ENCODE results near the gene SUMO3. TPM values are rescaled to one million over a fixed set of nuclear protein-coding genes. Genes with fewer than 3 reads are reported as not detected.

Gene SUMO3
- total and polyA plus RNA-seq, 10 of the 15 experiments (the other 5 are each of a cell fraction or from before 2014, with no cell fraction given): 14.3 to 164 (median 89.9) TPM

DNA sequence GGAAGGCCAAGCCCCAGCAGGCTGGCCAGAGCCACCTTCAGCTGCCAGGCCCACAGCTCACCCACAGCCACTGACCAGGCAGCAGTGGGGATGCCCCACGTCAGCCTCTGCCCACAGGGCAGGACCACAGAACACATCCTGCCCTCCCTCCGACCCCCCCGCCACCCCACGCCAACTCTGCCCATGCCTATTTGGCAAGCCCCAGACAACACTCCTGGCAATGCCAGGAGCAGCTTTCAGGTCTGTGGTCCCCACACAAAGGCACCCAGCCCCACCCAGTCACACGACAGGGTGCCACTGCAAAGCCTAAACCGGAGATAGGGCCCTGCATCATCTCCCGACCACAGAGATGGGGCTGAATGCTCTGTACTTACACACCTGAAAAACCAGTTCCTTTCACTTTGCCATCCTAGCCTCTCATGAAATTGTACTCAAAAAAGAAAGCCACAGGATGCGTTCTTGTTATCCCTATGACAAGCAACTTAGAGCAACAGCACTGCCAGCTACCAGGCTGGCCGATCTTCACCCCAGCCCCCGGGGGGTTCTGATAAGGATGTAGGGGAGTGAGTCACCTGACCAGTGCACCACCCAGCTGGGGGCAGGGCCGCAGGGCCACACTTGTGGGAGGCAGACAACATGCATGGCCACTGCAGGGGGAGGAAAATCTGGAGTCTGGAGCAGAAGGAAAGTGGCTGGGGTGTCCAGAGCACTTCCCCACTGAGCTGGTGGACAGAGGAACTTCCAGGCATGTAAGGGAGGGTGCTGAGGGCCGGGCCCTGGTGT lies 52.4 kb downstream of the SUMO3 start:
- in situ Hi-C loops (cut with MboI): no loop called here
- 17% methylated on average over 12 of the region's 12 CpGs for WGBS (ENCODE audit: insufficient coverage, insufficient replicate concordance, low lambda C conversion rate, missing lambda C conversion rate)
- Histone ChIP-seq H3K27ac (ENCODE audit: control insufficient read depth, insufficient read depth) (no peak overlapping the region), H3K4me2 (ENCODE audit: control insufficient read depth, insufficient read depth) (no peak overlapping the region), H3K9me3 (replicated peaks; ENCODE audit: control insufficient read depth, insufficient read depth, low read length) (no peaks in the 10 kb centered on the region), H3K9ac (ENCODE audit: control insufficient read depth, insufficient read depth, low read length) (no peak overlapping the region), H3K36me3 (ENCODE audit: control insufficient read depth in 2 of 2, insufficient read depth in 2 of 2, low read length in 1 of 2) (peaks cover 3 to 6% of the 10 kb centered on the region in 2 experiments; a peak in 2 of 4 replicates), H3K4me1 (ENCODE audit: control insufficient read depth, insufficient read depth, low read length) (no peaks in the 10 kb centered on the region; the same call in 1 of the 2 replicates), H3K27me3 (replicated peaks in 1 of 2; ENCODE audit: control insufficient read depth in 2 of 2, insufficient read depth in 2 of 2, low read length in 1 of 2) (no peaks in the 10 kb centered on the region), H3K79me2 (ENCODE audit: control insufficient read depth, insufficient read depth, low read length) (no peaks in the 10 kb centered on the region), H4K20me1 (ENCODE audit: control insufficient read depth, insufficient read depth) (no peaks in the 10 kb centered on the region), H3K4me3 (no peak overlapping the region), H2AFZ (ENCODE audit: control insufficient read depth, low read depth, low read length) (no peak overlapping the region)
- ChIA-PET RAD21 (ENCODE audit: unreplicated experiment) (interaction anchor here (1.0 kb wide), 1 partner anchor 28 kb away, joined by 4 read pairs; no protein-coding TSS in a partner anchor), POLR2A (no interaction called here), SMC1A (ENCODE audit: uncharacterized antibody, unreplicated experiment) (interaction anchor here (1.3 kb wide), 1 partner anchor 28 kb away, joined by 3 read pairs; no protein-coding TSS in a partner anchor), CTCF (interaction anchor here (0.7 kb wide), 1 partner anchor 36 kb away, joined by 3 read pairs; the partner anchor contains the start of gene UBE2G2)
- DNase-seq (ENCODE audit: low read depth, low spot score) (no peak), FAIRE-seq (no peak), ATAC-seq (peak; percentile 59)
- intact Hi-C loops (cut with micrococcal nuclease; ENCODE audit: unreplicated experiment): no loop called here
- TF ChIP-seq RUNX3 (IDR thresholded peaks at IDR 0.05; ENCODE audit: low read length) (peak; percentile 22; the same call in 1 of the 2 replicates), CREB1 (IDR thresholded peaks at IDR 0.05; ENCODE audit: low read depth) (no peak)
- no TSS peak for BruUV-seq (replicated peaks)

GRCh38 chr21:44764319-44765230 lies 53.3 kb downstream of the SUMO3 start:
- Histone ChIP-seq H3K9me3 (replicated peaks; ENCODE audit: control insufficient read depth, insufficient read depth, low read length) (no peaks in the 10 kb centered on the region), H3K79me2 (ENCODE audit: control insufficient read depth, insufficient read depth, low read length) (no peaks in the 10 kb centered on the region), H3K4me3 (no peak overlapping the region), H3K27me3 (replicated peaks in 1 of 2; ENCODE audit: control insufficient read depth in 2 of 2, insufficient read depth in 2 of 2, low read length in 1 of 2) (no peaks in the 10 kb centered on the region), H3K4me2 (ENCODE audit: control insufficient read depth, insufficient read depth) (no peak overlapping the region), H2AFZ (ENCODE audit: control insufficient read depth, low read depth, low read length) (no peak overlapping the region), H4K20me1 (ENCODE audit: control insufficient read depth, insufficient read depth) (no peaks in the 10 kb centered on the region), H3K4me1 (ENCODE audit: control insufficient read depth, insufficient read depth, low read length) (no peaks in the 10 kb centered on the region; the same call in 1 of the 2 replicates), H3K27ac (ENCODE audit: control insufficient read depth, insufficient read depth) (no peak overlapping the region), H3K9ac (ENCODE audit: control insufficient read depth, insufficient read depth, low read length) (no peak overlapping the region), H3K36me3 (ENCODE audit: control insufficient read depth in 2 of 2, insufficient read depth in 2 of 2, low read length in 1 of 2) (peaks cover 0 to 3% of the 10 kb centered on the region in 2 experiments; a peak in 2 of 4 replicates)
- no TSS peak for BruUV-seq (replicated peaks)
- in situ Hi-C loops (cut with MboI) (no loop called here), intact Hi-C loops (cut with micrococcal nuclease; ENCODE audit: unreplicated experiment) (no loop called here)
- FAIRE-seq (no peak), DNase-seq (ENCODE audit: low read depth, low spot score) (no peak), ATAC-seq (peak; percentile 8; the same call in 1 of the 3 replicates)
- RAD21 ChIA-PET (ENCODE audit: unreplicated experiment): interaction anchor here (1.0 kb wide), 1 partner anchor 29 kb away, joined by 4 read pairs; no protein-coding TSS in a partner anchor
- POLR2A ChIA-PET: no interaction called here
- WGBS (ENCODE audit: insufficient coverage, insufficient replicate concordance, low lambda C conversion rate, missing lambda C conversion rate): 64% methylated on average over 24 of the region's 26 CpGs
- SMC1A ChIA-PET (ENCODE audit: uncharacterized antibody, unreplicated experiment): interaction anchor here (1.3 kb wide), 1 partner anchor 29 kb away, joined by 3 read pairs; no protein-coding TSS in a partner anchor
- CTCF ChIA-PET: no interaction called here
- TF ChIP-seq, protein P1, sequence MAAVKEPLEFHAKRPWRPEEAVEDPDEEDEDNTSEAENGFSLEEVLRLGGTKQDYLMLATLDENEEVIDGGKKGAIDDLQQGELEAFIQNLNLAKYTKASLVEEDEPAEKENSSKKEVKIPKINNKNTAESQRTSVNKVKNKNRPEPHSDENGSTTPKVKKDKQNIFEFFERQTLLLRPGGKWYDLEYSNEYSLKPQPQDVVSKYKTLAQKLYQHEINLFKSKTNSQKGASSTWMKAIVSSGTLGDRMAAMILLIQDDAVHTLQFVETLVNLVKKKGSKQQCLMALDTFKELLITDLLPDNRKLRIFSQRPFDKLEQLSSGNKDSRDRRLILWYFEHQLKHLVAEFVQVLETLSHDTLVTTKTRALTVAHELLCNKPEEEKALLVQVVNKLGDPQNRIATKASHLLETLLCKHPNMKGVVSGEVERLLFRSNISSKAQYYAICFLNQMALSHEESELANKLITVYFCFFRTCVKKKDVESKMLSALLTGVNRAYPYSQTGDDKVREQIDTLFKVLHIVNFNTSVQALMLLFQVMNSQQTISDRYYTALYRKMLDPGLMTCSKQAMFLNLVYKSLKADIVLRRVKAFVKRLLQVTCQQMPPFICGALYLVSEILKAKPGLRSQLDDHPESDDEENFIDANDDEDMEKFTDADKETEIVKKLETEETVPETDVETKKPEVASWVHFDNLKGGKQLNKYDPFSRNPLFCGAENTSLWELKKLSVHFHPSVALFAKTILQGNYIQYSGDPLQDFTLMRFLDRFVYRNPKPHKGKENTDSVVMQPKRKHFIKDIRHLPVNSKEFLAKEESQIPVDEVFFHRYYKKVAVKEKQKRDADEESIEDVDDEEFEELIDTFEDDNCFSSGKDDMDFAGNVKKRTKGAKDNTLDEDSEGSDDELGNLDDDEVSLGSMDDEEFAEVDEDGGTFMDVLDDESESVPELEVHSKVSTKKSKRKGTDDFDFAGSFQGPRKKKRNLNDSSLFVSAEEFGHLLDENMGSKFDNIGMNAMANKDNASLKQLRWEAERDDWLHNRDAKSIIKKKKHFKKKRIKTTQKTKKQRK (IDR thresholded peaks at IDR 0.05; ENCODE audit: low read depth, low read length): no peak
- TF ChIP-seq FOXM1 (IDR thresholded peaks at IDR 0.05; ENCODE audit: low read depth, low read length): no peak
- TF ChIP-seq, protein P2, sequence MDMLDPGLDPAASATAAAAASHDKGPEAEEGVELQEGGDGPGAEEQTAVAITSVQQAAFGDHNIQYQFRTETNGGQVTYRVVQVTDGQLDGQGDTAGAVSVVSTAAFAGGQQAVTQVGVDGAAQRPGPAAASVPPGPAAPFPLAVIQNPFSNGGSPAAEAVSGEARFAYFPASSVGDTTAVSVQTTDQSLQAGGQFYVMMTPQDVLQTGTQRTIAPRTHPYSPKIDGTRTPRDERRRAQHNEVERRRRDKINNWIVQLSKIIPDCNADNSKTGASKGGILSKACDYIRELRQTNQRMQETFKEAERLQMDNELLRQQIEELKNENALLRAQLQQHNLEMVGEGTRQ (IDR thresholded peaks at IDR 0.05; ENCODE audit: borderline replicate concordance, low read depth, low read length): no peak
- no peak for TF ChIP-seq POLR2AphosphoS5 (IDR thresholded peaks at IDR 0.05; ENCODE audit: low read length)
- TF ChIP-seq ZNF384 (IDR thresholded peaks at IDR 0.05; ENCODE audit: borderline replicate concordance, low read depth, low read length): no peak
